Activated CD4-positive, alpha-beta T cell treated with anti-CD3 and anti-CD28 coated beads for 36 hours (primary cell): Measurements from ENCODE around the gene SAMHD1. TPM values are rescaled to one million over a fixed set of nuclear protein-coding genes. Genes with fewer than 3 reads are reported as not detected.
A peak's percentile ranks its signal among the peaks of the same experiment; 100 is the strongest.
"Not testable (repeated sequence)": the region's sequence is repeated elsewhere in the genome, so short reads cannot be mapped to it uniquely, and the experiment has no call there.

ENCODE experiments used
- ATAC-seq: fragments of 200-7000 bp; cut with Tn5 transposase; one replicate; pipeline ENCODE4 v1.10.0; 2021; ENCODE audit warnings: mild to moderate bottlenecking, moderate library complexity
- CTCF ChIA-PET: fragments of 350-600 bp; sonication (Branson Sonifier 250); formaldehyde crosslinking; loops from one replicate; lab custom pipeline; 2021; ENCODE audit warnings: antibody characterized with exemption; lab: Charles Lee
- POLR2A ChIA-PET: fragments of 350-600 bp; sonication (Branson Sonifier 250); formaldehyde crosslinking; loops from one replicate; lab custom pipeline; 2021; ENCODE audit warnings: antibody characterized with exemption, inconsistent platforms; lab: Charles Lee
- DNase-seq: peaks from one replicate; pipeline ENCODE4 v3.0.0-alpha.2; 2020
- H3K27ac Mint-ChIP-seq: one replicate; pipeline ENCODE4 v1.8.0; 2021; ENCODE audit warnings: mixed read lengths
- H3K27me3 Mint-ChIP-seq: one replicate; pipeline ENCODE4 v1.8.0; 2021; ENCODE audit warnings: mixed read lengths
- H3K36me3 Mint-ChIP-seq: one replicate; pipeline ENCODE4 v1.8.0; 2021; ENCODE audit warnings: low read depth, mixed read lengths
- H3K4me1 Mint-ChIP-seq: one replicate; pipeline ENCODE4 v1.8.0; 2021; ENCODE audit warnings: mixed read lengths
- H3K4me3 Mint-ChIP-seq: one replicate; pipeline ENCODE4 v1.8.0; 2021; ENCODE audit warnings: mild to moderate bottlenecking, moderate library complexity, mixed read lengths
- H3K9me3 Mint-ChIP-seq: one replicate; pipeline ENCODE4 v1.8.0; 2021; ENCODE audit warnings: low read depth, mixed read lengths
- intact Hi-C, 2 experiments: fragments of 100-400 bp; cut with DNase I in 1 of 2; cut with micrococcal nuclease in 1 of 2; formaldehyde crosslinking; loops; one replicate each; pipeline versions ENCODE4 v1.14.2 to v1.15.1; 2022 to 2024; cut with DNase I, micrococcal nuclease
- total RNA-seq, 2 experiments: library from RNA; stranded (reverse); gene quantifications; one replicate each; pipeline ENCODE4 v1.2.3, GENCODE V29; 2021

The SAMHD1 gene
- total RNA-seq, 2 experiments from 2014 or later = 35.6 to 36.9 TPM

DNA sequence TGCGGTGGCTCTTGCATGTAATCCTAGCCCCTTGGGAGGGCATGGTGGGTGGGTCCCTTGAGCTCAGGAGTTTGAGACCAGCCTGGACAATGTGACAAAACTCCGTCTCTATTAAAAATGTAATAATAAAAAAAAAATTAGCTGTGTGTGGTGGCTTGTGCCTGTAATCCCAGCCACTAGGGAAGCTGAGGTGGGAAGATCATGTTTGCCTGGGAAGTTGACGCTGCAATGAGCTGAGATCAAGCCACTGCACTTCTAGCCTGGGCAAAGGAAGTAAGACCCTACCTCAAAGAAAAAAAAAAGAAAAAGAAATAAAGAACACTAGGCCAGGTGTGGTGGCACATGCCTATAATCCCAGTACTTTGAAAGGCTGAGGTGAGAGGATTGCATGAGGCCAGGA is 4.5 kb upstream of the SAMHD1 start:
- H3K4me3 Mint-ChIP-seq = no peak overlapping the region
- peaks cover 35% of the 10 kb centered on the region for H3K4me1 Mint-ChIP-seq
- intact Hi-C loops = no loop called here
- ATAC-seq (no peak), DNase-seq (no peak)
- no peaks in the 10 kb centered on the region for H3K27me3 Mint-ChIP-seq
- ChIA-PET POLR2A (no interaction called here), CTCF (interaction anchor here (0.7 to 1.0 kb wide), 2 partner anchors 14 to 1297 kb away, joined by 3 to 4 read pairs; no protein-coding TSS in a partner anchor)
- no peaks in the 10 kb centered on the region for H3K9me3 Mint-ChIP-seq
- no peak overlapping the region for H3K27ac Mint-ChIP-seq
- no peaks in the 10 kb centered on the region for H3K36me3 Mint-ChIP-seq

DNA sequence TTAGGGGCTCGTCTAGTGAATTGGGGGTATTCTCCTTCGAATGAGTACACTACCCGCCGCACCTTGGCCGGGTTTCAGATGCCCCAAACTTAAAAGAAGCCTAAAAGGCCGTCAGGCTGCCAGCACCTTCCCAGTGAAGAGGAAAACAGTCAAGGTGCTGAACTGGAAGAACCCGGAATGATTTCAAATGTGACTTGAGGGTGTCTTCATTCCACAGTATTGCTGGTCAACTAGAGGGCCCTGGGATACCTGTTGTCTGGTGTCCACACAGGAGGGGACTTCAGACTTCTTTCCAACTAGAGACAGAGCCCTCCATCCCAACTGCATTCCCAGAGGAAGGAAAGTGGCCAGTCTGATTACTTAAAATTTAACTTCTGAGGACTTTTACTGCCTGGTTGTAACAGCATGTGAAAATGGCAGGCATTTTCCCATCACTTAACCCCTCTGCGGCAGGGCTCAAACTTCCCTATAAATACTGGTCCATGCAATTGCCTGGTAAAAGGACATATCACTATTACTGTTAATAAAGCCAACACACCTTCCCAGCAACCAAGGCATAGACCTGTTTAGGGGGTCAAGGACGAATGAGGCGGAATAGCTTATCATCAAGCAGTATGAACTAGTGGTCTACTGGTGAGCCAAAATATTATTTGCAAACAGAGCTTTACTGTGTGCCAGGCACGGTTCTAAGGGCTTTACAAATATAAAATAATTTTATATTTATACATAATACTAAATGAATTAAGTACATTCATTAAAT is 651 bp upstream of the SAMHD1 start:
- CTCF ChIA-PET = interaction anchor here (0.9 kb wide), 1 partner anchor 21 kb away, joined by 3 read pairs; no protein-coding TSS in a partner anchor
- Mint-ChIP-seq H3K4me3 (peak overlapping the region; percentile 92), H3K36me3 (peaks cover 9% of the 10 kb centered on the region), H3K9me3 (no peaks in the 10 kb centered on the region), H3K4me1 (peaks cover 41% of the 10 kb centered on the region), H3K27me3 (no peaks in the 10 kb centered on the region), H3K27ac (peak overlapping the region; percentile 94)
- DNase-seq (no peak), ATAC-seq (no peak)
- intact Hi-C loops = loop anchor here in 1 of 2 experiments (2.0 kb wide), 4 partner anchors 63 to 1335 kb away; partner anchors contain the start of genes MROH8, RBL1 and RPN2
- POLR2A ChIA-PET = interaction anchor here (0.6 kb wide), 1 partner anchor 346 kb away, joined by 3 read pairs; the partner anchor contains the start of gene RAB5IF

DNA sequence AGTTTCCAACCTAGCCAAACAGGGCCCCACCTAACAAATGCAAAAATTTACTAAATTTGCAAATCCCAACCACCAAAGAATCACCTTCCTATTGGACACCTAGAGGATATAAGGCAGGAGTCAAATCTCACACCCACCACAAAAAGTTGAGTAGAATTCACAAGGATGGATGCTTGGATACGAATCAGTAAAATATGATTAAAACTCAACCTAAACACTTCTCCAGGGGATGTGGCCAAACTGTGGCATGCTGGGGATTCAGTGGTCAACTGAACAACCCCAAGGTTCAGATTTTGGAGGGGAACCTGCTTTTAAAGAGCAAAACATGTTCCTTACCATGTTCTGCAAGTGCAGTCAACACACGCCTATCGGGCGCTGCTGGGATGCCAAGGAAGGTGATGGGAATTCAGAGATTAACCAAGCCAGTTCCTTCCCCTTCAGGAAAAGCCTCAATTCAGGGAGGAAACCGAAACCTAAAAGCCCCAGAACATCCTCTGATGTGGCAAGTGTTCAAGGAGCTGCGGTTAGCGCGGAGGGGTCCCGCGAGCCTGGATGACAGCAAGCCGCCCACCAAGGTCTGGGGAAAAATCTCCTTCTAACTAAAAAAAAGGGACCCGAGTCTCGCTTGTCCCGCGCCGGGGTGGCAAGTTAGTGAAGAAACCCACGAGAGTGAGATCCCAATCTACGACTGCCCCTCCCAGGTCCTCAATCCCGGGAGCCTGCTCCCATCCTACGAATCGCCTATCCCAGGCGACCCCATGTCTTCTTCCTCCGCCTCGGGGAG is 902 bp downstream of the SAMHD1 start:
- Mint-ChIP-seq H3K27me3 (no peaks in the 10 kb centered on the region), H3K9me3 (no peaks in the 10 kb centered on the region), H3K27ac (peak overlapping the region; percentile 94), H3K4me3 (peak overlapping the region; percentile 92), H3K36me3 (peaks cover 20% of the 10 kb centered on the region), H3K4me1 (peaks cover 54% of the 10 kb centered on the region)
- ChIA-PET CTCF (interaction anchor here (0.7 kb wide), 1 partner anchor 49 kb away, joined by 3 read pairs; no protein-coding TSS in a partner anchor), POLR2A (no interaction called here)
- DNase-seq = peak; percentile 53
- intact Hi-C loops = loop anchor here in 1 of 2 experiments (2.0 kb wide), 4 partner anchors 64 to 1334 kb away; partner anchors contain the start of genes MROH8, RBL1 and RPN2
- no peak for ATAC-seq

DNA sequence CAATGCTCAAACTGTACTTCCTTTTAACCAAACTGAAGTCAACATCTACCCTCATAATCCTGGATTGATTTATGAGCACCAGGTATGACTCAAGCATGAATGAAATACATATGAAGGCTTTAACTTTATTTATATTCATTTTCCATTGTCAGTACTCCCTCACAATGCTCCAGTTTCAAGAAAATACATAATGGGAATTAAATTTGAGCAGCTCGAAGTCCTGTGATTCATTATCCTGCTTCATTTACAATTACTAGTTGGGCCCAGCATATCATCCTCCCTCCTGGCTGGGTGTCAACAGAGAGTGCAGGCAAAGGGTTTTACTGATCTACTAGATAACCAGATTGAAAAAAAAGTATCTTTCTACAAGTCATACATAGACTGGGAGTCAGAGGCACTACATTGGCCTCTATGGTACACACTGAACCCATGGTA is 10.1 kb downstream of the SAMHD1 start:
- ATAC-seq (peak; percentile 79), DNase-seq (peak; percentile 42)
- Mint-ChIP-seq H3K27ac (peak overlapping the region; percentile 92), H3K4me3 (peak overlapping the region; percentile 15), H3K9me3 (no peaks in the 10 kb centered on the region), H3K36me3 (peaks cover 59% of the 10 kb centered on the region), H3K27me3 (no peaks in the 10 kb centered on the region), H3K4me1 (peaks cover 77% of the 10 kb centered on the region)
- ChIA-PET CTCF (interaction anchor here (0.9 to 1.7 kb wide), 3 partner anchors 8 to 22 kb away, joined by 3 to 6 read pairs (median 4); no protein-coding TSS in a partner anchor), POLR2A (no interaction called here)
- intact Hi-C loops = no loop called here

DNA sequence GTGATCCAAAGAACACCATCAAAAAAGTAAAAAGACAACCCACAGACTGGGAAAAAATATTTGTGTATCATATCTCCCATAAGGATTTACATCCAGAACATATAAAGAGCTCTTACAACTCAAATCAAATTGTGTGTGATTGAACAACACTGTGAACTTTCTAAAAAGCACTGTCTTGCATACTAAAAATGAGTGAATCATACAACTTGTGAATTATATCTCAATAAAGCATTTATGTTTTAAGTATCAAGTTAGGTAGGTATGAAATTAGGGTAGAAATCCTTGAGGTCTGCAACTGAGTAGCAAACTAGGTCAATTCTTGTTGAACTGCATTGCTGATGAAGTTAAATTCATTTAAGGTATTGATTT is 14.1 kb downstream of the SAMHD1 start:
- Mint-ChIP-seq H3K4me3 (no peak overlapping the region), H3K27me3 (no peaks in the 10 kb centered on the region), H3K4me1 (peaks cover 58% of the 10 kb centered on the region), H3K9me3 (no peaks in the 10 kb centered on the region), H3K36me3 (peaks cover 44% of the 10 kb centered on the region), H3K27ac (peak overlapping the region; percentile 63)
- ATAC-seq (no peak), DNase-seq (no peak)
- ChIA-PET CTCF (interaction anchor here (0.6 to 1.8 kb wide), 2 partner anchors 18 to 1897 kb away, joined by 3 to 10 read pairs; no protein-coding TSS in a partner anchor), POLR2A (no interaction called here)
- intact Hi-C loops = no loop called here

DNA sequence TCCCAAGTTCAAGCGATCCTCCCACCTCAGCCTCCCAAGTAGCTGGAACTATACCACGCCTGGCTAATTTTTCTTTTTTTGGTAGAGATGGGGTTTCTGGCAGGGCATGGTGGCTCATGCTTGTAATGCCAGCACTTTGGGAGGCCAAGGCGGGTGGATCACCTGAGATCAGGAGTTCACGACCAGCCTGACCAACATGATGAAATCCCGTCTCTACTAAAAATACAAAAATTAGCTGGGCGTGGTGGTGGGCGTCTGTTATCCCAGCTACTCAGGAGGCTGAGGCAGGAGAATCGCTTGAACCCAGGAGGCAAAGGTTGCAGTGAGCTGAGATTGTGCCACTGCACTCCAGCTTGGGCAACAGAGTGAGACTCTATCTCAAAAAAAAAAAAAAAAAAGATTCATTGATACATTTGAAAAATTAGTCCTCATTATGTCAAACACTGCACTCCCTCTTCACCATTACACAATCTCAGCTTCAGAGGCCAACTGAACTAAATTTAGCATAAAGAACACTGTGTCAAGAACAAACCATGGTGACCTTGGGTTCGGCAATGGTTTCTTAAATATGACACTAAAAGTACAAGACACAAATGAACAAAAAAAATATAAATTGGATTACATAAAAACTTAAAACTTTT is 14.6 kb downstream of the SAMHD1 start:
- H3K4me1 Mint-ChIP-seq = peaks cover 58% of the 10 kb centered on the region
- H3K9me3 Mint-ChIP-seq, ATAC-seq, H3K27me3 Mint-ChIP-seq, H3K4me3 Mint-ChIP-seq, DNase-seq, intact Hi-C loops: not testable (repeated sequence)
- peaks cover 47% of the 10 kb centered on the region for H3K36me3 Mint-ChIP-seq
- POLR2A ChIA-PET = interaction anchor here (0.6 kb wide), 2 partner anchors 32 to 38 kb away, joined by 3 to 6 read pairs; no protein-coding TSS in a partner anchor
- peak overlapping the region; percentile 63 for H3K27ac Mint-ChIP-seq
- CTCF ChIA-PET = interaction anchor here (1.8 kb wide), 1 partner anchor 17 kb away, joined by 10 read pairs; no protein-coding TSS in a partner anchor

DNA sequence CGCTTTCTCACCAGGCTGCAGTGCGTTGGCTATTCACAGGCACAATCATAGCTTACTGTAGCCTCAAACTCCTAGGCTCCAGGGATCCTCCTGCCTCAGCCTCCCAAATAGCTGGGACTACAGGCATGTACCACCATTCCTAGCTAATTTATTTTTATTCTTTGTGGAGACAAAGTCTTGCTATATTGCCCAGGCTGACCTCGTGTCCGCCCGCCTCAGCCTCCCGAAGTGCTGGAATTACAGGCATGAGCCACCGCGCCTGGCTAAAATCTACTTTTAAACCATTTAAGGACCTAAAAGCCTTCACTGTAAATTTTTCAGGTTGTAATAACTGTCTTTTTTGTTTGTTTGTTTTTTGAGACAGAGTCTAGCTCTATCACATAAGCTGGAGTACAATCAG is 15.2 kb downstream of the SAMHD1 start:
- H3K4me3 Mint-ChIP-seq = no peak overlapping the region
- ChIA-PET CTCF (interaction anchor here (1.8 kb wide), 1 partner anchor 16 kb away, joined by 10 read pairs; no protein-coding TSS in a partner anchor), POLR2A (interaction anchor here (0.6 kb wide), 2 partner anchors 32 to 37 kb away, joined by 3 to 6 read pairs; no protein-coding TSS in a partner anchor)
- intact Hi-C loops = no loop called here
- no peaks in the 10 kb centered on the region for H3K9me3 Mint-ChIP-seq
- H3K36me3 Mint-ChIP-seq = peaks cover 46% of the 10 kb centered on the region
- DNase-seq (no peak), ATAC-seq (no peak)
- no peaks in the 10 kb centered on the region for H3K27me3 Mint-ChIP-seq
- peaks cover 57% of the 10 kb centered on the region for H3K4me1 Mint-ChIP-seq
- H3K27ac Mint-ChIP-seq = no peak overlapping the region

DNA sequence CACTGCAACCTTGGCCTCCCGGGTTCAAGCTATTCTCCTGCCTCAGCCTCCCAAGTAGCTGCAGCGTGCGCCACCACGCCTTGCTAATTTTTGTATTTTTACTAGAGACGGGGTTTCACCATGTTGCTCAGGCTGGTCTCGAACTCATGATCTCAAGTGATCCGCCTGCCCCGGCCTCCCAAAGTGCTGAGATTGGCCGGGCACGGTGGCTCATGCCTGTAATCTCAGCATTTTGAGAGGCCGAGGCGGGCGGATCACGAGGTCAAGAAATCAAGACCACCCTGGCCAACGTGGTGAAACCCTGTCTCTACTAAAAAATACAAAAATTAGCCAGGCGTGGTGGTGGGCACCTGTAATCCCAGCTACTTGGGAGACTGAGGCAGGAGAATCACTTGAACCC is 17.9 kb downstream of the SAMHD1 start:
- H3K36me3 Mint-ChIP-seq = peaks cover 51% of the 10 kb centered on the region
- H3K4me1 Mint-ChIP-seq = peaks cover 58% of the 10 kb centered on the region
- CTCF ChIA-PET = interaction anchor here (1.0 to 1.2 kb wide), 2 partner anchors 8 to 14 kb away, joined by 3 read pairs; no protein-coding TSS in a partner anchor
- H3K4me3 Mint-ChIP-seq, DNase-seq, H3K27ac Mint-ChIP-seq, intact Hi-C loops, H3K27me3 Mint-ChIP-seq, ATAC-seq, H3K9me3 Mint-ChIP-seq: not testable (repeated sequence)
- POLR2A ChIA-PET = interaction anchor here (0.6 kb wide), 1 partner anchor 16 kb away, joined by 5 read pairs; no protein-coding TSS in a partner anchor

DNA sequence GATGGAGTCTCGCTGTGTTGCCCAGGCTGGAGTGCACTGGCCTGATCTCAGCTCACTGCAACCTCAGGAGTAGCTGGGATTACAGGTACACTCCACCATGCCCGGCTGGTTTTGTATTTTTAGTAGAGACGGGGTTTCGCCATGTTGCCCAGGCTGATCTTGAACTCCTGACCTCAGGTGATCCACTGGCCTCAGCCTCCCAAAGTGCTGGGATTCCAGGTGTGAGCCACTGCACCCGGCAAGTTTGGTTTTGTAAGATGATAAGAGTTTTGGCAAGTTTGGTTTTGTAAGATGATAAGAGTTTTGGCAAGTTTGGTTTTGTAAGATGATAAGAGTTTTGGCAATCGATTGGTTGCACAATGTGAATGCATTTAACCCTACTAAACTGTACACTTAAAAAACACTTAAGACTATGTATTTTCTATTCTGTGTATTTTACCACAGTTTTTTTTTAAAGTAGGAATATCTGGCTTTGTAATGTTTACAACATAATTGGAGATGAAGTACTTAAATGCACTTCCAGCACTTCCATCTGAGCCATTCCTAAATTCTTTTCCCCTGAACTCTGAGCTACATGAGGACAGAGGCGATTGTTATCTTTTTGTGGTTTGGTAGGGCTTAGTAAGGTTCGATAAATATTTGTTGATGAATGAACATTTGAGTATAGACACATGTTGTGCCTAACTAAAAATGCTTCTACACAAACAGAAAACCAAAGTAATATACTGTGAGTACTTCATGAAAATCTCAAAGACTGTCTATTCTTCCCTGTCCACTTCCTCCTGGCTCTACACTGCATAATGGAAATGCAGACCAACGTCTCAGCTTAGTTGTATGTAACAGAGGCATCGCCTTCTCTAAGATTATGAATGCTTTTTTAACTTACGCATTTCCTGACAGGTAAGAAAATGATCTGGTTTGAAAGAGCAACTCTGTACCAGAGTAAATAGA is 18.8 kb downstream of the SAMHD1 start:
- CTCF ChIA-PET = interaction anchor here (0.8 to 1.2 kb wide), 4 partner anchors 9 to 31 kb away, joined by 3 read pairs; no protein-coding TSS in a partner anchor
- Mint-ChIP-seq H3K27ac (peak overlapping the region; percentile 17), H3K9me3 (no peaks in the 10 kb centered on the region), H3K27me3 (no peaks in the 10 kb centered on the region), H3K36me3 (peaks cover 51% of the 10 kb centered on the region), H3K4me3 (no peak overlapping the region), H3K4me1 (peaks cover 57% of the 10 kb centered on the region)
- no peak for ATAC-seq
- intact Hi-C loops = no loop called here
- DNase-seq = no peak
- POLR2A ChIA-PET = no interaction called here

DNA sequence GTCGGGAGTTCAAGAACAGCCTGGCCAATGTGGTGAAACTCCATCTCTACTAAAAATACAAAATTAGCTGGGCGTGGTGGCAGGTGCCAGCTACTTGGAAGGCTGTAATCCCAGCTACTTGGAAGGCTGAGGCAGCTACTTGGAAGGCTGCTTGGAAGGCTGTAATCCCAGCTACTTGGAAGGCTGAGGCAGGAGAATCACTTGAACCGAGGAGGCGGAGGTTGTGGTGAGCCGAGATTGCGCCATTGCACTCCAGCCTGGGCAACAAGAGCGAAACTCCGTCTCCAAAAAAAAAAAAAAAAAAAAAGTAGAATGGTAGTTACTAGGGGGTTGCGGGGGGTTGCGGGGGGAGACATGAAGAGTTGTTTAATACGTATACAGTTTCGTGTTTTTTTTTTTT is 19.4 kb downstream of the SAMHD1 start:
- H3K9me3 Mint-ChIP-seq, DNase-seq, ATAC-seq, intact Hi-C loops, H3K27me3 Mint-ChIP-seq, CTCF ChIA-PET, H3K4me3 Mint-ChIP-seq, POLR2A ChIA-PET: not testable (repeated sequence)
- H3K36me3 Mint-ChIP-seq = peaks cover 50% of the 10 kb centered on the region
- H3K4me1 Mint-ChIP-seq = peaks cover 51% of the 10 kb centered on the region
- H3K27ac Mint-ChIP-seq = peak overlapping the region; percentile 55
